Endothelial cell of umbilical vein (primary cell): ENCODE measurements around the gene COMMD7. TPM values are rescaled to one million over a fixed set of nuclear protein-coding genes. Genes with fewer than 3 reads are reported as not detected.

ENCODE experiments used
- BruUV-seq: library from RNA; stranded (reverse); fragments of 400-500 nt; replicated peaks from 2 replicates; lab custom pipeline; 2021; lab: Mats Ljungman, UMichigan
- CTCF ChIA-PET: fragments of 300-600, 350-600 bp; sonication (Branson Sonifier 250); formaldehyde crosslinking; loops from one replicate; lab custom pipeline; 2021; ENCODE audit warnings: antibody characterized with exemption, inconsistent platforms; lab: Charles Lee
- POLR2A ChIA-PET: fragments of 300-600, 350-600 bp; sonication (Branson Sonifier 250); formaldehyde crosslinking; loops from one replicate; lab custom pipeline; 2021; ENCODE audit warnings: antibody characterized with exemption, inconsistent platforms; lab: Charles Lee
- DNase-seq: peaks from one replicate; pipeline ENCODE4 v3.0.0-alpha.2; 2011; ENCODE audit warnings: low read depth, low spot score
- FAIRE-seq: peaks from 2 replicates; lab custom pipeline; 2011; peaks lifted over from hg19 to GRCh38; lab: Jason Lieb, UNC
- H2AFZ ChIP-seq: 2 replicates; pipeline ENCODE4 v1.6.0; 2012; ENCODE audit warnings: low read depth, low read length, control low read depth, inconsistent platforms
- H3K27ac ChIP-seq: 2 replicates; pipeline ENCODE4 v1.5.1; 2011; ENCODE audit warnings: low read depth, mild to moderate bottlenecking, control low read depth, low read length, moderate library complexity; ENCODE audit not compliant: insufficient read depth
- H3K27me3 ChIP-seq, 2 experiments: 2 replicates each; pipeline versions ENCODE4 v1.6.0 to v1.6.1; 2011; ENCODE audit warnings: low read length in 2 of 2, mixed read lengths in 1 of 2; ENCODE audit not compliant: control insufficient read depth in 2 of 2, insufficient read depth in 2 of 2
- H3K36me3 ChIP-seq, 2 experiments: 2 replicates in 1 of 2; 3 replicates in 1 of 2; pipeline ENCODE4 v1.5.1; 2011; ENCODE audit warnings: low read length in 2 of 2, mild to moderate bottlenecking in 1 of 2, moderate library complexity in 1 of 2; ENCODE audit not compliant: control insufficient read depth in 2 of 2, insufficient read depth in 2 of 2; ENCODE audit errors: extremely low read depth in 1 of 2
- H3K4me1 ChIP-seq: 3 replicates; pipeline ENCODE4 v1.5.1; 2011; ENCODE audit warnings: mild to moderate bottlenecking, low read length; ENCODE audit not compliant: control insufficient read depth, insufficient read depth; ENCODE audit errors: extremely low read depth
- H3K4me2 ChIP-seq: 2 replicates; pipeline ENCODE4 v1.6.1; 2011; ENCODE audit warnings: low read length, control low read depth, mixed read lengths; ENCODE audit not compliant: insufficient read depth
- H3K4me3 ChIP-seq, 3 experiments: fragments of 200-600 bp in 1 of 3; sonication (generic), shearing (Covaris generic) in 1 of 3; replicated peaks in 1 of 3; 2 replicates each; pipeline ENCODE4 v1.5.1; 2011 to 2016; ENCODE audit warnings: control low read depth in 3 of 3, low read length in 3 of 3, mild to moderate bottlenecking in 2 of 3, inconsistent platforms in 1 of 3, low read depth in 1 of 3, moderate library complexity in 1 of 3; ENCODE audit not compliant: insufficient read depth in 1 of 3
- H3K79me2 ChIP-seq: 2 replicates; pipeline ENCODE4 v1.6.0; 2012; ENCODE audit warnings: low read length, inconsistent platforms; ENCODE audit not compliant: control insufficient read depth, insufficient read depth
- H3K9ac ChIP-seq: replicated peaks from 2 replicates; pipeline ENCODE3; 2011; ENCODE audit warnings: low read length, control low read depth; ENCODE audit not compliant: insufficient read depth; ENCODE audit errors: extremely low read depth
- H3K9me1 ChIP-seq: replicated peaks from 3 replicates; pipeline ENCODE4 v1.6.0; 2011; ENCODE audit warnings: mild to moderate bottlenecking, low read length; ENCODE audit not compliant: control insufficient read depth, insufficient read depth; ENCODE audit errors: extremely low read depth
- H3K9me3 ChIP-seq: replicated peaks from 2 replicates; pipeline ENCODE4 v1.5.1; 2012; ENCODE audit warnings: low read length, inconsistent platforms; ENCODE audit not compliant: control insufficient read depth, insufficient read depth
- H4K20me1 ChIP-seq: replicated peaks from 2 replicates; pipeline ENCODE3; 2011; ENCODE audit warnings: mild to moderate bottlenecking, low read length; ENCODE audit not compliant: control insufficient read depth, insufficient read depth; ENCODE audit errors: extremely low read depth
- CTCF ChIP-seq, 2 donors: IDR thresholded peaks; 1 replicate in 1 of 2; 2 replicates in 1 of 2; pipeline ENCODE4 v1.5.1; 2011; ENCODE audit warnings: low read length in 2 of 2, mild to moderate bottlenecking in 2 of 2, moderate library complexity in 2 of 2, control low read depth in 1 of 2, inconsistent platforms in 1 of 2, low read depth in 1 of 2; ENCODE audit not compliant: insufficient read depth in 1 of 2; ENCODE audit errors: extremely low read depth in 1 of 2
- EZH2 ChIP-seq: IDR thresholded peaks from 2 replicates; pipeline ENCODE4 v1.6.1; 2012; ENCODE audit warnings: borderline replicate concordance, low read depth, mild to moderate bottlenecking, moderate library complexity, low read length, inconsistent platforms; ENCODE audit not compliant: severe bottlenecking
- FOS ChIP-seq: IDR thresholded peaks from 2 replicates; pipeline ENCODE4 v1.6.1; 2011; ENCODE audit warnings: mild to moderate bottlenecking, low read length, moderate library complexity, borderline replicate concordance; ENCODE audit not compliant: insufficient read depth
- GATA2 ChIP-seq: IDR thresholded peaks from 2 replicates; pipeline ENCODE4 v1.7.0; 2011; ENCODE audit warnings: low read depth, mild to moderate bottlenecking, moderate library complexity, mixed read lengths, low read length; ENCODE audit not compliant: insufficient read length, insufficient read depth
- JUN ChIP-seq: IDR thresholded peaks from 2 replicates; pipeline ENCODE4 v1.6.1; 2011; ENCODE audit warnings: borderline replicate concordance, low read depth; ENCODE audit not compliant: insufficient read length, insufficient read depth
- MAX ChIP-seq: IDR thresholded peaks from 2 replicates; pipeline ENCODE4 v1.6.1; 2011; ENCODE audit not compliant: insufficient read depth, insufficient read length
- MYC ChIP-seq: IDR thresholded peaks from one replicate; pipeline ENCODE4 v1.6.1; 2011; ENCODE audit warnings: mild to moderate bottlenecking, low read depth, low read length
- POLR2A ChIP-seq: IDR thresholded peaks from 2 replicates; pipeline ENCODE4 v1.6.1; 2012; ENCODE audit warnings: low read depth, mild to moderate bottlenecking, control low read depth, low read length
- POLR2AphosphoS5 ChIP-seq: IDR thresholded peaks from 2 replicates; pipeline ENCODE4 v1.6.1; 2012; ENCODE audit warnings: low read depth, mild to moderate bottlenecking, control low read depth, low read length, moderate library complexity; ENCODE audit not compliant: insufficient read depth
- dilution Hi-C: fragments of 300-500 bp; cut with MboI; formaldehyde crosslinking; loops from one replicate; pipeline ENCODE4 v1.15.0; 2019; ENCODE audit warnings: low sequenced_read_pairs; ENCODE audit not compliant: extremely low pct_ligation_motif_present
- intact Hi-C: fragments of 100-400 bp; cut with micrococcal nuclease; formaldehyde crosslinking; loops from one replicate; pipeline ENCODE4 v1.10.0; 2022
- polyA plus RNA-seq, 4 experiments: library from polyadenylated mRNA; depleted of rRNA in 3 of 4; stranded (reverse) in 3 of 4; unstranded in 1 of 4; fragments of >200 nt; gene quantifications; 2 replicates each; pipeline versions ENCODE4 v1.2.1 to v1.2.3, GENCODE V29; 2011 to 2012; ENCODE audit warnings: missing spikeins in 1 of 4
- total RNA-seq: library from RNA; stranded (reverse); gene quantifications from 2 replicates; pipeline ENCODE4 v1.2.3, GENCODE V29; 2021

COMMD7 gene
- total and polyA plus RNA-seq, 2 donors (not counting 3 experiments of a cell fraction or from before 2014, with no cell fraction given), result 58.8 to 72.9 TPM

DNA sequence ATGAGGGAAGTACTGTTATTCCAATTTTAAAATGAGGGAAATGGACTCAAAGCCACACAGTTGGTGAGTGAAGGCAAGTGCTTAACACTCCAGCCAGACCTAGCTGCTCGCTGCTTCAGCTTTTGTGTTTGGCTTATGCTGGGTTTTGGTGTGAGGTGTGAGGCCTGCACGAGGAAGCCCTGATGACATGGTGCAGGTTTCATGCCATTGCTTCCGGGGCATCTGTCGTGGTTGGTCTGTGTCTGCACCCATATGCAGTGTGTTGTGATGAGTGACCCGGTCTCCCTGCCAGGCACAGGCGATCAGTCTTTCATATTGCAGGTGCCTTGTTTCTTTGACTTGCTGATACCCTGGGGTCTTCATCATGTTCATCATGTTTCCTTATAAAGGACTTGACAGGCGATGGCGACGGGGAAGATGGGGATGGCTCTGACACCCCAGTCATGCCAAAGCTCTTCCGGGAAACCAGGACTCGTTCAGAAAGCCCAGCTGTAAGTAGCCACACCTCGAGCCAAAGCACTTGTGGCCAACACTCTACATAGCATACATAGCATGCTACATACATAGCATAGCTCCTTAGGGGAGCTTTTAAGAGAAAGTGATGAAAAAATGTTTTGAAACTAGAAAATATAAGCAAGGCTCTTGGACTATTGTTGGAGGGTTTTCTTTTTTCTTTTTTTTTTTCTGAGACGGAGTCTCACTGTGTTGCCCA is 41.3 kb upstream of the COMMD7 start:
- no peaks in the 10 kb centered on the region for H3K27me3 ChIP-seq
- no peak overlapping the region for H3K9ac ChIP-seq
- no TSS peak for BruUV-seq
- no peak overlapping the region for H3K27ac ChIP-seq
- TF ChIP-seq FOS, result no peak
- no peak for TF ChIP-seq GATA2
- TF ChIP-seq JUN, result no peak
- no peak for TF ChIP-seq MYC
- no peak for TF ChIP-seq MAX
- no peak for TF ChIP-seq POLR2A
- no peak for TF ChIP-seq CTCF (IDR thresholded peaks at IDR 0.05; ENCODE audit: extremely low read depth in 1 of 2, insufficient read depth in 1 of 2, low read depth in 1 of 2, low read length in 2 of 2)
- TF ChIP-seq EZH2, result no peak
- no peak for TF ChIP-seq POLR2AphosphoS5
- POLR2A ChIA-PET, result no interaction called here
- no peaks in the 10 kb centered on the region for H3K4me1 ChIP-seq
- FAIRE-seq, result no peak
- H2AFZ ChIP-seq, result no peak overlapping the region
- H3K36me3 ChIP-seq, result no peaks in the 10 kb centered on the region
- intact Hi-C loops, result no loop called here
- H3K4me3 ChIP-seq, result no peak overlapping the region
- no peaks in the 10 kb centered on the region for H3K79me2 ChIP-seq
- CTCF ChIA-PET, result interaction anchor here (1.0 to 2.0 kb wide), 2 partner anchors 22 to 111 kb away, joined by 3 to 17 read pairs; partner anchors contain the start of genes C20orf203 and DNMT3B
- dilution Hi-C loops, result no loop called here
- DNase-seq, result no peak
- H4K20me1 ChIP-seq, result no peaks in the 10 kb centered on the region
- H3K9me3 ChIP-seq, result no peaks in the 10 kb centered on the region
- no peaks in the 10 kb centered on the region for H3K9me1 ChIP-seq
- H3K4me2 ChIP-seq, result no peak overlapping the region
